GM18505 (cell line): ENCODE results near the gene HEXIM2.
"Not testable (repeated sequence)": the region's sequence is repeated elsewhere in the genome, so short reads cannot be mapped to it uniquely, and the experiment has no call there.

Source experiments
- ATAC-seq: cut with Tn5 transposase; IDR thresholded peaks from one replicate; pipeline ENCODE4 v1.9.1; 2021; ENCODE audit not compliant: unreplicated experiment
- POLR2A ChIP-seq: IDR thresholded peaks from 4 replicates; pipeline ENCODE4 v1.6.1; 2011; ENCODE audit warnings: borderline replicate concordance; ENCODE audit not compliant: insufficient read depth, insufficient read length; ENCODE audit errors: extremely low read depth

HEXIM2 gene

DNA sequence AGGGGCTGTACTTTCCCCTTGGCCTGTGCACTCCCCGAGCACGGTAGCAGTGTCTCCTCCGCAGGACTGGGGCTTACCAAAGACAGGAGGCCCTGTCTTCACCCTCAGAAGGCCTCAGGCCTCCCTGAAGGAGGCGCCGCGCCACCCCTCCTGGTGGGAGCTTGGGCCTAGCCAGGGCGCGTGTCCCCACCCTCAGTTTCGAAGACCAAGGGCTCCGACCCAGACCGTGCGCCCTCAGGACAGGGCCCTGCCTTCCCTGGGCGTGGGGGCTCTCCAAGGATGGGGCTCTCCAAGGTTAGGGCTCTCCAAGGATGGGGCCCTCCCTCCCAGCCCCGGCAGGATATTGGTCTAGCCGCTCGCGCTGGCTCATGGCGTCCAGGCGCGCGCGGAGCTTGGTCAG lies 41.1 kb upstream of the HEXIM2 start:
- TF ChIP-seq POLR2A = no peak
- ATAC-seq = no peak

DNA sequence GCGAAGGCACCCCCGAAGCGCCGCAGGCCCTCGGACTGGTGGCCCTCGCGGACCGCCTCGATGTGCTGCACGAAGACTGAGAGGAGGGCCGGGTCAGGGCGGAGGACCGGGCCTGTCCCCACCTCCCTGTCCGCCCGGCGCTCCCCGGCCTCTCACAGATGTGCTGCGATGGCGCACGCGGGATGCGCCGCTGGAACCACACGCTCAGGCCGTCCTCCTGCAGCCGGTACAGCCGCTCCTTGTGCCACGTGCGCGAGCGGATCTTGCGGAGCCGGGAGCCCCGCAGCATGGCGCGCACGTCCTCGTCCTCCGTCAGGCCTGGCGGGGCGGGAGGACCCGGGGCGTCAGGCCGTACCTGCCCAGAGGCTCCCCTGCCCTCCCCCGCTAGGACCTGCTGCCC lies 40.6 kb upstream of the HEXIM2 start:
- ATAC-seq = no peak
- TF ChIP-seq POLR2A = no peak

DNA sequence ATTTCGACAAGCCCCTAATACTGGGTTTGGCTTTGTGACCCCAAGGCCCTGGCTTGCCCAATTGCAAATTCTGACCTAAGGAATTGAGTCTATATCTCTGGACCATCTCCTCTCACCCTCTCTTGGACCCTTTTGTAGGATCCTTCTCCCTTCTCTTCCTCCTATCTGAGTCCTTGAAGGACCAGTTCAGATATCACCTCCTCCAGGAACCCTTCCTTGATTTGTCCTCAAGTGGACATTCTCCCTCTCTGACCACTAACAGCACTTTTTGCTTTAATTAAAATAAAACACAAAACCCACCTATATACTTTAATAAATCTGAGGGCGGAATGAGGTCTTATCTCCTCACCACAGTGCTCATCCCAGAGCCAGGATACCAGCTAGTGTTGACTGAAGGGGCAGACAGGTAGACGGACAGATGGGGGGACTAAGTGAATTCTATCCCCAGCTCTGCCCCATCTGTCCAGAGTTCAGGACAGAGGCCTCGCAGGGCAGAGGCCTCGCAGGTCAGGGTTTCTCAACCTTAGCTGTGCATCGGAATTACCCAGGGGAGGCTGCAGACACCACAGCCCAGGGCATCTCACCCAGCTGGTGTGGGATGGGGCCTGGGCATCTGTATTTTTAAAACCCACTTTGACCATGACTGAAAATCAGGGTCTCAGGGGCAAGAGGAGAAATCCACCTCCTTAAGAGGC lies 38.5 kb upstream of the HEXIM2 start:
- no peak for ATAC-seq
- no peak for TF ChIP-seq POLR2A

DNA sequence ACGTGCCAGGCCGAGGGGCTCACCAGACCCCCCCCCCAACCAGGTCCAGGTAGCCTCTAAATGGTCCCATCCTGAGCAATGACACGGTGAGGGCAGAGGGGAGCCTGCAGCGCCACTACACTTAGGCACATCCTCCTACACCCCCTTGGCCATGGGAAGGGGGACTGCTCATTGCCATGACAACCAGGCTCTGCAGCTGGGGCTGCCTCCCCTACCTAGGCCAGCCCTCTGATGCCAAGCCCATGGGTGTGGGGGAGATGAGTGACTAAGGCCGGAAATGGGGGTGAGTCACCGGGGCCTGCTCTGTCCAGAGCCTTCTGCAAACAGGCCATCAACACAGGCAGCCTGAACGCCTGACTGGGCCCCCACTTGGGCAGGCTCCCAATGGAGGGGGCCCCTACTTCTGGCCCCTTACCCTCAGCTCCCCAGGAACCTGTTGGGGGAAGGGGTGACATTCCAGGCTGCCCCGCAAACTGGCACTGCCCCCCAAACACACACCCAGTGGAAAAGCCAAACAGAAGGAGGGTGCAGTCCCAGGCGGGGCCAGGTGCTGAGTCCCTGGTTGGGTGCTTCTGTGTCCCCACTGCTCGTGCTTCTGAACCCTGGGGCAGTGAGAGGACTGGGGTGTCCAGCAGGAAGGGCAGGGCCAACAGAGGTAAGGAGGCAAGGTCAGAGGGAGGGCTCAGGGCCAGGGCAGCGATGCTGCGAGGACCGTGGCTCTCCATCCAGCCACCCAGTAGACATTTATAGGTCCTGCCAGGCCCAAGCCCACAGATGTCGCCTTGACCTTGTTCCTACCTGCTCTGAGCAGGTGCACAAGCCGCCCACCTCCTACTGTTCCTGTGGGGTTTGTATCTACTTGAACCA lies 37.5 kb upstream of the HEXIM2 start:
- ATAC-seq = no peak
- TF ChIP-seq POLR2A = no peak

DNA sequence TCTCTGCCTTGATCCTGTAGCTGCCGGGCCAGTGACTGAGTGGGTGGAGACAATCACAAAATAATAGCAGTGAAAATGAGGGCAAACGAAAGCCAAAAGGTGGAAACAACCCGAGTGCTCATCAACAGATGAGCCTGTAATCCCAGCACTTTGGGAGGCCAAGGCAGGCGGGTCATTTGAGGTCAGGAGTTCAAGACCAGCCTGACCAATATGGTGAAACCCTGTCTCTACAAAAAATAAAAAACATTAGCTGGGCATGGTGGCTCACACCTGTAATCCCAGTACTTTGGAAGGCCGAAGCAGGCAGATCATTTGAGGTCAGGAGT lies 36.9 kb upstream of the HEXIM2 start:
- ATAC-seq = not testable (repeated sequence)

DNA sequence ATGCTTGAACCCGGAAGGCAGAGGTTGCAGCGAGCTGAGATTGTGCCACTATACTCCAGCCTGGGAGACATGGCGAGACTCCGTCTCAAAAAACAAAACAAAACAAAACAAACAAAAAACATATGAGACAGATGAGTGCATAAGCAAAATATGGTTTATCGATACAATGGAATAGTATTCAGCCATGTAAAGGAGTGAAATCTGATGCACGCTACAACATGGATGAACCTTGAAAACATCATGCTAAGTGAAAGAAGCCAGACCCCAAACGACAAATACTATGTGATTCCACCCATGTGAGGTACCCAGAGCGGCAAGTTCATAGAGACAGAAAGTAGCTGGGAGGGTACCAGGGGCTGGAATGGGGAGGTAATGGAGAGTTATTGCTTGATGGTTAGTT lies 36.2 kb upstream of the HEXIM2 start:
- no peak for ATAC-seq
- TF ChIP-seq POLR2A = no peak

DNA sequence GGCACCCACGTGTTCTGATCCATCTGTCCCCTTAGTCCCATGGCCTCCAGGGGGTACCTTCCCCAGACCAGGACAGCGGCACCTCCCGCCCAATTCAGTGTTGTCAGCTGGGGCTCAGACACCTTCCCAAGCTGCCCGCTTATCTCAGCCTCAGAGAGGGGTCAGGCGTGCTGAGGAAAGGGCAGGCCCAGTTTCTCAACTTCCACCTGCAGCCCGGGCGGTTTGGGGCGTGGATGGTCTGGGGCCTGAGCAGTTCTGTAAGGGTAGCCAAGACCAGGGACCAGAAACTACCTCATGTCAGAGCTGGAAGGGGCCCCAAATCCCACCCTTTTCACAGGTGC lies 34.5 kb upstream of the HEXIM2 start:
- no peak for TF ChIP-seq POLR2A
- ATAC-seq = no peak

DNA sequence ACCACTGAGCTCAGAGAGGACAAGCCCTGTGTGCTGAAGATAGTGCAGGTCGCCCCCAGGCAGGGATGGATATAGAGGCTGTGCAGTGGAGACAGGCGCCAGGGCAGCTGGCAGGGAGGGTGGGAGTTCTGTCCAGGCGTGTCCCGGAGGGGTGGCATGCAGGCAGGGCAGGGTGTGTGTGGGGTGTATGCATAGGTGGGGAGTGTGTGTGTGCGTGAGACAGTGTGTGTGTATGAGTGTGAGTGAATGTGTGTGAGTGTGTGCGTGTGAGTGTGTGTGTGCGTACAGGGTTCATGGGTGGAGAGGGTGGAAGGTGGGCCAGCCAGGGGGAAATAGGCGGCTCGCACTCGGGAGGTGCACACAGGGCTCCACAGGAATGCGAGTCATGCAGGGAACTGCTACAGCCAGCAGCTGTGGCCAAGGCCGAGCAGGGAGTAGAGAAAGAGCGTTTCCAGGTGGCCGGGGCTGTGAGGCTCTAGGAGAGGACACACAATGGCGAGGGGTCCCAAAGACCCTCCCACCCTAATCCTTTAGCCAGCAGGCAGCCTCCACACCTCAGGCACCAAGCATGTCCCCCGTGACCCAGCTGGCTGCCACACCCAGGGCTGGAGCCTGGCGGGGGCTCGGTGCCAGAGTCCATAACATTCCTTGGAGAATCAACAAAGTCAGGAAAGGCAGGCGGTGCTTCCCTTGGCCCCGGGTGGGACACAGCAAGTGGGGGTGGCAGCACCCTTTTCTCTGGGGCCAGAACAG lies 34.0 kb upstream of the HEXIM2 start:
- no peak for ATAC-seq
- no peak for TF ChIP-seq POLR2A

DNA sequence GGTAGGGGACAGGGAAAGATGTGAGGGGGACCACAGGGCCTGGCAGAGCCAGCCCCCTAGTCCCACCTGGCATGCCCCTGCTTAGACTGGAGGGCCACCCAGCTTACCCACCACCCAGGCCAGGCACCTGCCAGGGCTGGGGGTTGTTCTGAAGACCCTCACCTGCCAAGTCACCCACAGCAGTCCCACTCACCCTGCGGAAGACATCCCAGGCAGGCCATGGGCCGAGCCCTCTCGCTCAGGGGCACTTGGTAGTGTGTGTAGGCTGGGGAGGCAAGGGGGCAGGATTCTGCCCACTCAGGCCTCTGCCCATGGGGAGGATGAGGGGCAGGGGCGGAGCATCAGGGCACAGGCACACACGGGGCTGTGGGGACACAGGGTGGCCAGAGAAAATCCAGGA lies 33.3 kb upstream of the HEXIM2 start:
- ATAC-seq = no peak
- no peak for TF ChIP-seq POLR2A

DNA sequence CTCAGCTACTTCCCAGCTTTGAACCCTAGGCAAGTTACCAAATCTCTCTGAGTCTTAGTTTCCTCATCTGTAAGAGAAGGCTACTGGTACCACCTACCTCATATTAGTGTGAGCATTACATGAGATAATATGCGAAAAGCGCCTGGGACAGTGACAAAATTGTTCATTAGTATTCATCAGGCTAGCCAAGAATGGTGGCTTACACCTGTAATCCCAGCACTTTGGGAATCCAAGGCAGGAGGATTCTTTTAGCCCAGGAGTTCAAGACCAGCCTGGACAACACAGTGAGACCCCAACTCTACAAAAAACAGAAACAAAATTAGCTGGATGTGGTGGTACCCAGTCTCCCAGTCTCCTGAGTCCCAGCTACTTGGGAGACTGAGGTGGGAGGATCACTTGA lies 32.7 kb upstream of the HEXIM2 start:
- no peak for ATAC-seq
- no peak for TF ChIP-seq POLR2A

DNA sequence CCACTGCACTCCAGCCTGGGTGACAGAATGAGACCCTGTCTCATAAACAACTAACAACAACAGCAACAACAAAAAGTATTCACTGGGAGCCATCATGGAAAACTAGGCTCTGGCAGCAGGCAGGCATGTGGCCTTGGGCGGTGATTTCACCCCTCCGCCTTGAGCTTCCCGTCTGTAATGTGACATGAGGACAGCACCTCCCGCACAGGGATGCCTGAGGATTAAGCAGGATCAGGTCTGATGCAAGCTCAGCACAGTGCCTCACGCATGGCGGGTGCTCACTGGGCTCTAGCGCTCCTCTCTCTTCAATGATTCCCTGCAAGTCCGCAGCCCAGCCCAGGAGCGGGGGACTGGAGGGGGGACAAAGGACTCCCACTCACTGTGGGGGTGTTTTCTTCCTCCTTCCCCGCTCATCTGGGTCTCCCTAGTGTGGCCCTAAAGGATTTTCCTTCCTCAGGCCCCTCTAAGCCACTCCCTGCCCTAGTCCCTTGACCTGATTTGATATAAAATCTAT lies 32.2 kb upstream of the HEXIM2 start:
- TF ChIP-seq POLR2A = no peak

DNA sequence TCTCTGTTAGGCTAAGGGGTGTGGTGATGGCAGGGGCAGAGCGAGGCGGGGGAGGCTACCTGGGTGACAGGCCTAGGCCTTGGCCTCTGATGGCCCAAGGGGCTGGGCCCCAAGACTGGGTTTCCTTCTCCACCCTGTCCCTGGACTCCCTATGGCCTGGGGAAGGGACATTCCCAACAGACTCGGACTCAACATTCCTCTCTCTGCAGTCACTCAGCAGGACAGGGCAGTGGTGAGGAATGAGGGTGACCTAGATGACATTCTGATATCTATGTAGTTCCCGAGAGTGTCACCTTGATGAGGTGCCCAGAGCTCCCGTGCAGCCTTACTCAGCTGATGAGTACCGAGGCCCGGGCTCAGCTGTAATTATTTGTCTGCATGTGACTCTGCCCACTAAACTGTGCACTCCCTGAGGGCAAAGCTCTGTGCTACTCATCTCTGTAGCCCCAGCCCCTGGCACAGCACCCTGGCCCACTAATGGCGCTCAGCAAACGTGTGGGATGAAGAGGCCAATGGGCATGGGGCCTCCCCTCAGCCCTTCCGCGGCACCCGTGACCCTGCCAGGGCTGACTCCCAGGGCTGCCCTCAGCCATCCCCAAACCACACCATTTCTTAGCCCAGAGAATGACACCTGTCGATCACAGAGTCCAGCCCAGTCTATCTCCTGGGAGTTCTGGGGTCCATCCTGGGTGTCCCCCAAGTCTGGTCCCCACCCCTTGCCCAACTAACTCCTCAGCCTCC lies 31.6 kb upstream of the HEXIM2 start:
- no peak for ATAC-seq
- no peak for TF ChIP-seq POLR2A

More for the DNA sequence above, 32.2 kb upstream of the HEXIM2 start:
- ATAC-seq = no peak
